WTC11 (cell line): ENCODE results near the gene SLC15A1. TPM values are rescaled to one million over a fixed set of nuclear protein-coding genes. Genes with fewer than 3 reads are reported as not detected.

Source experiments
- ATAC-seq: fragments of 200-7000 bp; cut with Tn5 transposase; 2 replicates; pipeline ENCODE4 v1.10.0; 2021; ENCODE audit warnings: mild to moderate bottlenecking, moderate library complexity
- CTCF ChIA-PET: fragments of 300-600 bp; sonication (Branson Sonifier 250); formaldehyde crosslinking; loops from one replicate; lab custom pipeline; 2021; ENCODE audit warnings: antibody characterized with exemption; lab: Charles Lee
- POLR2A ChIA-PET: fragments of 350-600 bp; sonication (Branson Sonifier 250); formaldehyde crosslinking; loops from one replicate; lab custom pipeline; 2021; ENCODE audit warnings: antibody characterized with exemption; lab: Charles Lee
- DNase-seq: peaks from one replicate; pipeline ENCODE4 v3.0.0; 2021; ENCODE audit warnings: low spot score
- H3K27ac Mint-ChIP-seq: 2 replicates; pipeline ENCODE4 v1.8.0; 2021; ENCODE audit warnings: mixed read lengths
- H3K27me3 Mint-ChIP-seq: 2 replicates; pipeline ENCODE4 v1.8.0; 2021; ENCODE audit warnings: low read depth, mild to moderate bottlenecking, moderate library complexity, mixed read lengths
- H3K36me3 Mint-ChIP-seq: 2 replicates; pipeline ENCODE4 v1.8.0; 2021; ENCODE audit warnings: mixed read lengths
- H3K4me1 Mint-ChIP-seq: 2 replicates; pipeline ENCODE4 v1.8.0; 2022; ENCODE audit warnings: mixed read lengths
- H3K4me3 Mint-ChIP-seq: 2 replicates; pipeline ENCODE4 v1.8.0; 2021; ENCODE audit warnings: mild to moderate bottlenecking, moderate library complexity, mixed read lengths
- H3K9me3 Mint-ChIP-seq: 2 replicates; pipeline ENCODE4 v1.8.0; 2021; ENCODE audit warnings: mixed read lengths
- CTCF ChIP-seq: fragments of 200-600 bp; IDR thresholded peaks from 2 replicates; pipeline ENCODE4 v1.8.0; 2022; ENCODE audit warnings: antibody characterized with exemption
- FOXK1 ChIP-seq: sonication (generic); formaldehyde crosslinking; IDR thresholded peaks from 2 replicates; pipeline ENCODE4 v1.8.0; 2022; ENCODE audit warnings: mild to moderate bottlenecking, moderate library complexity, missing genetic modification reagents
- GABPB1 ChIP-seq: sonication (generic); formaldehyde crosslinking; IDR thresholded peaks from 2 replicates; pipeline ENCODE4 v1.8.1; 2023; ENCODE audit warnings: mild to moderate bottlenecking, missing genetic modification reagents
- JUN ChIP-seq: sonication (generic); formaldehyde crosslinking; IDR thresholded peaks from 2 replicates; pipeline ENCODE4 v1.8.0; 2023; ENCODE audit warnings: mild to moderate bottlenecking, missing genetic modification reagents
- MAX ChIP-seq: sonication (generic); formaldehyde crosslinking; IDR thresholded peaks from 2 replicates; pipeline ENCODE4 v1.8.0; 2022; ENCODE audit warnings: mild to moderate bottlenecking, missing genetic modification reagents
- MXD4 ChIP-seq: fragments of 250-450 bp; sonication (Bioruptor Pico); IDR thresholded peaks from 2 replicates; pipeline ENCODE4 v1.8.0; 2021; ENCODE audit warnings: mild to moderate bottlenecking, moderate library complexity, borderline replicate concordance
- MYBL2 ChIP-seq: sonication (generic); formaldehyde crosslinking; IDR thresholded peaks from 2 replicates; pipeline ENCODE4 v1.8.1; 2023; ENCODE audit warnings: mild to moderate bottlenecking, moderate library complexity, missing genetic modification reagents
- NFE2L1 ChIP-seq: sonication (generic); formaldehyde crosslinking; IDR thresholded peaks from 2 replicates; pipeline ENCODE4 v1.8.1; 2023; ENCODE audit warnings: missing genetic modification reagents
- OVOL2 ChIP-seq: fragments of 250-450 bp; sonication (Bioruptor Pico); IDR thresholded peaks from 2 replicates; pipeline ENCODE4 v1.9.0; 2021; ENCODE audit warnings: mild to moderate bottlenecking, borderline replicate concordance
- SMAD4 ChIP-seq: sonication (generic); formaldehyde crosslinking; IDR thresholded peaks from 2 replicates; pipeline ENCODE4 v1.8.0; 2022; ENCODE audit warnings: mild to moderate bottlenecking, missing genetic modification reagents
- TCF7 ChIP-seq: sonication (generic); formaldehyde crosslinking; IDR thresholded peaks from 2 replicates; pipeline ENCODE4 v1.8.0; 2022; ENCODE audit warnings: mild to moderate bottlenecking, low read depth, missing genetic modification reagents, moderate library complexity
- TEAD1 ChIP-seq: sonication (generic); formaldehyde crosslinking; IDR thresholded peaks from 2 replicates; pipeline ENCODE4 v1.8.0; 2022; ENCODE audit warnings: mild to moderate bottlenecking, missing genetic modification reagents
- ZNF121 ChIP-seq: sonication (generic); formaldehyde crosslinking; IDR thresholded peaks from 2 replicates; pipeline ENCODE4 v1.8.0; 2023; ENCODE audit warnings: missing genetic modification reagents
- ZNF232 ChIP-seq: sonication (generic); formaldehyde crosslinking; IDR thresholded peaks from 2 replicates; pipeline ENCODE4 v1.8.0; 2022; ENCODE audit warnings: mild to moderate bottlenecking, missing genetic modification reagents
- ZNF423 ChIP-seq: fragments of 250-450 bp; sonication (Bioruptor Pico); IDR thresholded peaks from 2 replicates; pipeline ENCODE4 v2.1.2; 2022; ENCODE audit warnings: mild to moderate bottlenecking, moderate library complexity
- total RNA-seq: library from RNA; stranded (reverse); gene quantifications from 3 replicates; pipeline ENCODE4 v1.2.3, GENCODE V29; 2021
- TF ChIP-seq, protein P1 (sequence below): fragments of 250-450 bp; sonication (Bioruptor Pico); IDR thresholded peaks from 2 replicates; pipeline ENCODE4 v1.9.0; 2021; ENCODE audit warnings: mild to moderate bottlenecking
- TF ChIP-seq, protein P2 (sequence below): sonication (generic); formaldehyde crosslinking; IDR thresholded peaks from 2 replicates; pipeline ENCODE4 v1.8.0; 2022; ENCODE audit warnings: mild to moderate bottlenecking, missing genetic modification reagents
- TF ChIP-seq, protein P3 (sequence below): sonication (generic); formaldehyde crosslinking; IDR thresholded peaks from 2 replicates; pipeline ENCODE4 v1.8.1; 2022; ENCODE audit warnings: mild to moderate bottlenecking, moderate library complexity, missing genetic modification reagents
- TF ChIP-seq, protein P4 (sequence below): sonication (generic); formaldehyde crosslinking; IDR thresholded peaks from 2 replicates; pipeline ENCODE4 v1.8.0; 2022; ENCODE audit warnings: mild to moderate bottlenecking, missing genetic modification reagents

Gene SLC15A1
- total RNA-seq, 1 experiment from 2014 or later, result 2.3 TPM

GRCh38 chr13:98648686-98649085, 103.8 kb downstream of the SLC15A1 start (continued):
- no peak for TF ChIP-seq JUN (CRISPR knock-in tag)
- no peak for TF ChIP-seq ZNF232 (CRISPR knock-in tag)

- CTCF ChIA-PET, result no interaction called here
- ATAC-seq, result no peak
- POLR2A ChIA-PET, result no interaction called here
Measured at GRCh38 chr13:98648141-98648540, 104.3 kb downstream of the SLC15A1 start.

More at GRCh38 chr13:98648141-98648540, 104.3 kb downstream of the SLC15A1 start:
- 0 out of 2 replicates have a peak, but pooled peaks cover 2% of the 10 kb centered on the region for H3K4me1 Mint-ChIP-seq
- no peaks in the 10 kb centered on the region for H3K27me3 Mint-ChIP-seq
- no peak for DNase-seq
- H3K4me3 Mint-ChIP-seq, result no peak overlapping the region
- no peak for TF ChIP-seq ZNF423 (CRISPR knock-in tag)
- no peak for TF ChIP-seq CTCF
- no peak for TF ChIP-seq MAX (CRISPR knock-in tag)
- TF ChIP-seq, protein P1, sequence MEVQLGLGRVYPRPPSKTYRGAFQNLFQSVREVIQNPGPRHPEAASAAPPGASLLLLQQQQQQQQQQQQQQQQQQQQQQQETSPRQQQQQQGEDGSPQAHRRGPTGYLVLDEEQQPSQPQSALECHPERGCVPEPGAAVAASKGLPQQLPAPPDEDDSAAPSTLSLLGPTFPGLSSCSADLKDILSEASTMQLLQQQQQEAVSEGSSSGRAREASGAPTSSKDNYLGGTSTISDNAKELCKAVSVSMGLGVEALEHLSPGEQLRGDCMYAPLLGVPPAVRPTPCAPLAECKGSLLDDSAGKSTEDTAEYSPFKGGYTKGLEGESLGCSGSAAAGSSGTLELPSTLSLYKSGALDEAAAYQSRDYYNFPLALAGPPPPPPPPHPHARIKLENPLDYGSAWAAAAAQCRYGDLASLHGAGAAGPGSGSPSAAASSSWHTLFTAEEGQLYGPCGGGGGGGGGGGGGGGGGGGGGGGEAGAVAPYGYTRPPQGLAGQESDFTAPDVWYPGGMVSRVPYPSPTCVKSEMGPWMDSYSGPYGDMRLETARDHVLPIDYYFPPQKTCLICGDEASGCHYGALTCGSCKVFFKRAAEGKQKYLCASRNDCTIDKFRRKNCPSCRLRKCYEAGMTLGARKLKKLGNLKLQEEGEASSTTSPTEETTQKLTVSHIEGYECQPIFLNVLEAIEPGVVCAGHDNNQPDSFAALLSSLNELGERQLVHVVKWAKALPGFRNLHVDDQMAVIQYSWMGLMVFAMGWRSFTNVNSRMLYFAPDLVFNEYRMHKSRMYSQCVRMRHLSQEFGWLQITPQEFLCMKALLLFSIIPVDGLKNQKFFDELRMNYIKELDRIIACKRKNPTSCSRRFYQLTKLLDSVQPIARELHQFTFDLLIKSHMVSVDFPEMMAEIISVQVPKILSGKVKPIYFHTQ (CRISPR knock-in tag), result no peak
- TF ChIP-seq, protein P2, sequence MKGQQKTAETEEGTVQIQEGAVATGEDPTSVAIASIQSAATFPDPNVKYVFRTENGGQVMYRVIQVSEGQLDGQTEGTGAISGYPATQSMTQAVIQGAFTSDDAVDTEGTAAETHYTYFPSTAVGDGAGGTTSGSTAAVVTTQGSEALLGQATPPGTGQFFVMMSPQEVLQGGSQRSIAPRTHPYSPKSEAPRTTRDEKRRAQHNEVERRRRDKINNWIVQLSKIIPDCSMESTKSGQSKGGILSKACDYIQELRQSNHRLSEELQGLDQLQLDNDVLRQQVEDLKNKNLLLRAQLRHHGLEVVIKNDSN (CRISPR knock-in tag), result no peak
- no peak for TF ChIP-seq MXD4 (CRISPR knock-in tag)
- TF ChIP-seq GABPB1 (CRISPR knock-in tag), result no peak
- no peak for TF ChIP-seq MYBL2 (CRISPR knock-in tag)
- TF ChIP-seq, protein P3, sequence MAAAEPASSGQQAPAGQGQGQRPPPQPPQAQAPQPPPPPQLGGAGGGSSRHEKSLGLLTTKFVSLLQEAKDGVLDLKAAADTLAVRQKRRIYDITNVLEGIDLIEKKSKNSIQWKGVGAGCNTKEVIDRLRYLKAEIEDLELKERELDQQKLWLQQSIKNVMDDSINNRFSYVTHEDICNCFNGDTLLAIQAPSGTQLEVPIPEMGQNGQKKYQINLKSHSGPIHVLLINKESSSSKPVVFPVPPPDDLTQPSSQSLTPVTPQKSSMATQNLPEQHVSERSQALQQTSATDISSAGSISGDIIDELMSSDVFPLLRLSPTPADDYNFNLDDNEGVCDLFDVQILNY (CRISPR knock-in tag), result no peak
- TF ChIP-seq NFE2L1, result no peak
- TF ChIP-seq, protein P4, sequence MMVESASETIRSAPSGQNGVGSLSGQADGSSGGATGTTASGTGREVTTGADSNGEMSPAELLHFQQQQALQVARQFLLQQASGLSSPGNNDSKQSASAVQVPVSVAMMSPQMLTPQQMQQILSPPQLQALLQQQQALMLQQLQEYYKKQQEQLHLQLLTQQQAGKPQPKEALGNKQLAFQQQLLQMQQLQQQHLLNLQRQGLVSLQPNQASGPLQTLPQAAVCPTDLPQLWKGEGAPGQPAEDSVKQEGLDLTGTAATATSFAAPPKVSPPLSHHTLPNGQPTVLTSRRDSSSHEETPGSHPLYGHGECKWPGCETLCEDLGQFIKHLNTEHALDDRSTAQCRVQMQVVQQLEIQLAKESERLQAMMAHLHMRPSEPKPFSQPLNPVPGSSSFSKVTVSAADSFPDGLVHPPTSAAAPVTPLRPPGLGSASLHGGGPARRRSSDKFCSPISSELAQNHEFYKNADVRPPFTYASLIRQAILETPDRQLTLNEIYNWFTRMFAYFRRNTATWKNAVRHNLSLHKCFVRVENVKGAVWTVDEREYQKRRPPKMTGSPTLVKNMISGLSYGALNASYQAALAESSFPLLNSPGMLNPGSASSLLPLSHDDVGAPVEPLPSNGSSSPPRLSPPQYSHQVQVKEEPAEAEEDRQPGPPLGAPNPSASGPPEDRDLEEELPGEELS (CRISPR knock-in tag), result no peak
- TF ChIP-seq FOXK1, result no peak
- no peak for TF ChIP-seq SMAD4
- TF ChIP-seq TCF7 (CRISPR knock-in tag), result no peak
- no peak for TF ChIP-seq ZNF121 (CRISPR knock-in tag)
- TF ChIP-seq TEAD1 (CRISPR knock-in tag), result no peak
- no peak for TF ChIP-seq OVOL2 (CRISPR knock-in tag)
- TF ChIP-seq, all 79 proteins: peak for 0
- Mint-ChIP-seq H3K36me3 (no peaks in the 10 kb centered on the region), H3K27ac (no peak overlapping the region), H3K9me3 (no peaks in the 10 kb centered on the region)
